Epidermal melanocyte (primary cell): ENCODE results near the gene LRG1.
"Not testable (repeated sequence)": the region's sequence is repeated elsewhere in the genome, so short reads cannot be mapped to it uniquely, and the experiment has no call there.

ENCODE experiments used
- DNase-seq: peaks from one replicate; pipeline ENCODE4 v3.0.0; 2011; ENCODE audit warnings: low spot score; ENCODE audit not compliant: insufficient read length

LRG1 gene

DNA sequence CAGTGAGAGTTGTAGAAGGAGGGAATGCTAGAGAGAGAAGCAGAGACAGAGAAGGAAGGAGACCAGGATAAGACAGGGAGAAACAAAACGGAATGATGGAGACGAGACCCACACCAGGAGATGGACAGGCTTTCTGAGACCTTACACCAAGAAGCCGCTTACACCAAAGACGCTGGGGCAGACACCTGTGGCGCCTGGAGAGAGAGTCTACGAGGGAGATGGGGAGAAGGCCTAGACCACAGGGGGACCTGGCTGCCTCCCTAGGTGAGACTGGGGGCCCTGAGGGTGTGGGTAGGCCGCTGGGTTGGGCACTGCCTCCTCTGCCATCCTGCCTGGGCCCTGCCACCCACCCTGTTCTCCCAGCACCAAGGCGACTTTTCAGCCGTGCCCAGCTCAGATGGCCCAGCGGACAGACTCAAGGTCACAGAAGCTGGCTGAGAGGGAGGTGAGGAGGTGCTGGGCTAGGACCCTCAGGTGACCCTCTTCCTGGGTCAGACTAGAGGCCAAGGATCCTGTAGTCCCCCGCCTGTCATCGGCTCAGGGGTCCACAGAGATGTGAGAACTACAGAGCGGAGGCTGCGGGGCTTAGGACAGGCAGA lies 9.8 kb downstream of the LRG1 start:
- DNase-seq = no peak

DNA sequence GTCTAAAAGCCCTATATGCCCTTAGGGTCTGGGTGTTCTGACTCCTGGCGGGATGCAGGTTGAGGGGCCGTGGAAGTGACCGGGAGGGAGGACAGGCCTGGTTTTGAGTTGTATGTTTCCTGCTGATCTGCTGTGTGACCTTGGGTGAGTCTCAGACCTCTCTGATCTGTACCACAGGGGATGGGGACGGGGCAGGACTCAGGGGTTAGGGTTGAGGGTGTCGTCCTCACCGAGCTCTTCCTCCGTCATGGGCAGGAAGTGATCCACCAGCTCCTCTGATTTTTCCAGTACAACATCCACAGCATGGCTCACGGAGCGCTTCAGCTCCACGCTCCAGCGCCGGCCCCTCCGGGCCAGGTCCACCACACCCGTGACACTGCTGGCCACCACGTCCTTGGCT lies 11.0 kb downstream of the LRG1 start:
- no peak for DNase-seq

DNA sequence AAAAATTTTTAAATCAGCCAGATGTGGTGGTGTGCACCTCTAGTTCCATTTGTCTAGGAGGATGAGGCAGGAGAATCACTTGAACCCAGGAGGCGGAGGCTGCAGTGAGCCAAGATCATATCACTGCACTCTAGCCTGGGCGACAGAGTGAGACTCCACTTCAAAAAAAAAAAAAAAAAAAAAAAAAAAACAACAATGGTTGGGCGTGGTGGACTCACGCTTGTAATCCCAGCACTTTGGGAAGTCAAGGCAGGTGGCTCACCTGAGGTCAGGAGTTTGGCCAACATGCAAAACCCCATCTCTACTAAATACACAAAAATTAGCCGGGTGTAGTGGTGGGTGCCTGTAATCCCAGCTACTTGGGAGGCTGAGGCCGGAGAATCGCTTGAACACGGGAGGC lies 12.5 kb downstream of the LRG1 start:
- not testable (repeated sequence) for DNase-seq

GRCh38 chr19:4525563-4526002 lies 14.3 kb downstream of the LRG1 start:
- no peak for DNase-seq

DNA sequence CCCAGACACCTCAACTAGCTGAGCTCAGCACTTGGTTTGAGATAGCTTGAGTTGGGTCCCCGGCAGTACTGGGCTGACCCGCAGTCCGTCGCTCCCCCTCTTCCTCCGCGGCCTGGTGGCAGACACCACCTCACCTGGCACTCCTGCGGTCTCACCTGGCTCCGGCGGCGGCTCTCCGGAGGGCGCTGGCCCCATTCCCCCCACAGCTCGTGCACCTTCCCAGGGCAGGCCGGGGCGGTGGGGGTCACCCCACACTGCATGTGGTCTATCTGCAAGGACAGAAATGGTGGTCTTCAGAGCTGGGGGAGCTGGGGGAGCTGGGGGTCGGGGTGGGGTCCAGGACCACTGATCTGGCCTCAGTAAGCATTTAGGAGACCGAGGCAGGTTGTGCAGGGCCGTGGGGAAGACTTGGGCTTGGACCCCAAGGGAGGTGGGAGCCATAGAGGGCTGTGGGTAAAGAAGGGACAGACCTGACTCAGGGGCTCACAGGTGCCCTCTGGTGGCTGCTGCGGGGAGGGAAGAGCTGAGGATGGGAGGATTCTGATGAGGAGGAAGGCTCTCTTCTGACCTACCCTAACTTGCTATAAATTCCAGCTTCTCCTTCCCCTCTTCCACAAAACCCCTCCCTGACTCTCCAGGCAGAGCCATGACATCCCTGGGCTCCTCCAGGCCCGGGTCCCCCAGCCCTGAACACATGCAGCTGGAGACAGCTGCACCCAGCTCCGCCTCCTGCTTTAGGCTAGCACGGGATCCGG lies 14.9 kb downstream of the LRG1 start:
- peak; percentile 78 for DNase-seq

- DNase-seq = no peak
Measured at GRCh38 chr19:4523306-4524110, 16.3 kb downstream of the LRG1 start.

DNA sequence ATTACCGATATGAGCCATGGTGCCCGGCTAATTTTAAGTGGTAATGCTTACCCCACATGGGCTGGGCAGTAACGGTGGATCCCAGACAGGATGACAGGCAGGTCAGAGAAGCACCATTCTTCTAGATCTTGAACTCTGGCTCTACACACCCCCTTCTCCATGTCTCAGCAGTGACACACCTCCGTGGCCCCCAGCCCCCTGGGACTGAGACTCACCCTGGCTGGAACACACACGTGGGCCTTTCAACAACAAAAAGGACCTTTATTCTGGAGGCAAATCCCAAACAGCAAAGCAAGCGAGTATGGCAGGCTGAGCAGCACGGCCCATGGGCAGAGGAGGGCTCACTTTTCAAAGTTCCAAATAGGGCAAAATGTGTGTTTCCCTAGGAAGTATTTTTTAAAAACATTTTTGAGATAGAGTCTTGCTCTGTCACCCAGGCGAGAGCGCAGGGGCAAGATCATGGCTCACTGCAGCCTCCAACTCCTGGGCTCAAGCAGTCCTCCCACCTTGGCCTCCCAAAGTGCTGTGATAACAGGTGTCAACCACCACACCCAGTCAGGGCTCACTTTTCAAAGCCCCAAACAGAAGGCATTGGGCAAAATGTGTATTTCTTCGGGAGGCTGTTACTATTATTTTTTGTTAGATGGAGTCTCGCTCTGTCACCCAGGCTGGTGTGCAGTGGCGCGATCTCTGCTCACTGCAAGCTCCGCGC lies 17.4 kb downstream of the LRG1 start:
- DNase-seq = no peak

- DNase-seq = no peak
Measured at GRCh38 chr19:4521888-4522242, 18.0 kb downstream of the LRG1 start.

DNA sequence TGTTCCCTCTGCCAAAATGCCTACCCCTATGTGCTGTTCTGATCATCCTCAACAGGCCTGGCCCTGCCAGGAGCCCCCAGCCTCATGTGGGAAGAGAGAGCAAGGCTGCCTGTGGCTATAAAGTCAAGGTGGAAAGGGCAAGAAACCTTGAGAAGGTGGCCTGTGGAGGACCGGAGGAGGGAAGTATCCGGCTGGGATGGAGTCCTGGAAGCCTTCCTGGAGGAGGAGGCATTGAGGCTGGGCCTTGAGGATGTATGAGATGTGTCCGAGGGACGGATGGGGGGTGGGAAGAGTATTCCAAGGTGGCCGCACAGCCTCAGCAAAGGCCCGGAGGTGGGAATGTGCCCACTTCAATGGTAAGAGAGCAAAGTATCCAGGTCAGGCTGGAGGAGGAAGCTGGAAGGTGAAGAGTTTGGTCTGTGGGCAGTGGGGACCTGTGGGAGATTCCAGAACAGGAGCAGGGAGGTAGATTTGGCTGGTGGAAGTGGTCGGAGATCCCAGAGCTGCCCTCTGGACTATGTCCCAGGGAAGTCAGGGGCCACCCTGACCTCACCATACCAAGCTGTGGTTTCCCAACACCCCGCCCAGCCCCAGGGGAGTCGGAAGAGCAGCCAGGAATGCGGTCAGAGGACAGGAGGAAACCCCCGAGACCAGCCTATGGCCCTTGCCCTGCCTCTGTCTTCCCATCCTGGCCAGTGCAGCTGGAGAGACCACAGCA lies 18.5 kb downstream of the LRG1 start:
- no peak for DNase-seq

DNA sequence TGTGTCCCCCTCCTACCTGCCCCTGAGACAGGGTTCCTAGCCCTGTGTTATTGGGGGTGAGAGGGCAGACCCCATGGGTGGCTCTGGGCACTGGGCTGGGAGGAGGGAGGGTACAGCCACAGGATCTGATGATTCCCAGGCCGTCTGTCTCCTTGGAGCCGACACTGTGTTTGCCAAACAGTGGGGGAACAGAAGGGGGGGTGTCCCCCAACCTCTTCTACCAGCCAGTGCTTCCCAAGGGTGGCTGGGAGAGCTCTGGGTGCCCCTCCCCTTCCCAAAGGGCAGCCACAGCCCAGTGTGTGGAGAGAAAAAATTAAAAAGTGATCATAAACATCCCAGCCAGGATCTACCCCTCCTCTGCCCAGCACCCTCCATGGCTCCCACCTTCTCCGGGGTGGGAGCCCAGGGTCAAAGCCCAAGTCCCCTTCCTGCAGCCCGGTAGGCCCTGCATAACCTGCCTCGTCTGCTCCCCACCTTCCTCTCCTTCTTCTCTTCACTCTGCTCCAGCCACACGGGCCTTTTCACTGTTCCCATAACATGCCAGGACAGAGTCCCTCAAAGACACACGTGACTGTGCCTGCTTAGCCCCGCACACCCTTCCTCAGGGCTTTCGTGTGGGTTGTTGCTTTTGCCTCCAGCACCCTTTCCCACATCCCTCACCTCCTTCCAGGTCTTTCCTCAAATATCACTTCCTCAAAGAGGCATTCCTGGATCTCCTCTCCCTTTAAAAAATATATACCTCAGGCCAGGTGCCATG lies 20.1 kb downstream of the LRG1 start:
- DNase-seq = no peak

- DNase-seq = no peak
Measured at GRCh38 chr19:4519172-4519496, 20.7 kb downstream of the LRG1 start.

DNA sequence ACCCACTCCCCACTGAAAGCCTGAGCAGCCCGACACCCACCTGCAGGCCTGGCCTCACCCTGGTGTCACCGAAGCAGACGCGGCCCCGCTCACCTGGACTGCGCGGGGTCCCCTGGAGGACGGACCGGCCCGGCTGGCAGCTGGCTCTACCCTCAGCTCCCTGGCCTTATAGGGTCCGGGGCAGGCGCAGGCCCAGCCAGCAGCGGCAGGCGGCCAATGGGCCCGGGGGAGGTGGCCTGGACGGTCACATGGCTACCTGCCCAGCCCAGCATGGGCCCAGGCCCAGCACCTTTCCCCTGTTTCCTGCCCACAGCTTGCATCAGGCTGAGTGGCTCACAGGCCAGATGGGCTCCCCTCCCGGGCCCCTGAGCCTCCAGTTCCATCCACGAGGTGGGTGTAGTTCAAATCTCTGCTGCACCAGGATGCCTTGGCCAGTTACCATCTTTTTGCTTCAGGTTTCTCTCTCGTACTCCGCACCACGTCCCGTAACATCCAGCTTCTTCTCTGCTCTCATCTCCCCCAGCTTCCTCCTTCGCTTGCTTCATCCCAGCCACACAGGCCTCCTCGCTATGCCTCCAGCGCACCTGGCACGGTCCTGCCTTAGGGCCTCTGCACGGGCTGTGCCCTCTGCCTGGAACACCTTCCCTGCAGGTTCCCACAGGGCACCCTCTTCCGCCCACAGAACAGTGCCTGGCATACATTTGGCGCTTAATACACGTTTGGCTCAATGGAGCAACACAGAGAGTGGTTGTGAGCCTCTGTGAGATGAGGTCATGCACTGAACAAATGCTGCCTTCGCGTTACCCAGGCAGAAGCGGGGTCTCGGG lies 21.3 kb downstream of the LRG1 start, which contains the start of gene PLIN4:
PLIN4 (minus strand) TSS at position 142 of the 827 bp plus-strand sequence. CDS start 214 bp downstream, outside the sequence.
- no peak for DNase-seq

- no peak for DNase-seq
Measured at GRCh38 chr19:4517451-4518057, 22.3 kb downstream of the LRG1 start.

GRCh38 chr19:4516939-4517300 lies 22.9 kb downstream of the LRG1 start:
- DNase-seq = no peak

GRCh38 chr19:4516199-4516938 lies 23.5 kb downstream of the LRG1 start:
- no peak for DNase-seq

- DNase-seq = no peak
Measured at GRCh38 chr19:4515732-4516131, 24.1 kb downstream of the LRG1 start.

GRCh38 chr19:4513248-4513647 lies 26.6 kb downstream of the LRG1 start:
- DNase-seq = no peak

DNA sequence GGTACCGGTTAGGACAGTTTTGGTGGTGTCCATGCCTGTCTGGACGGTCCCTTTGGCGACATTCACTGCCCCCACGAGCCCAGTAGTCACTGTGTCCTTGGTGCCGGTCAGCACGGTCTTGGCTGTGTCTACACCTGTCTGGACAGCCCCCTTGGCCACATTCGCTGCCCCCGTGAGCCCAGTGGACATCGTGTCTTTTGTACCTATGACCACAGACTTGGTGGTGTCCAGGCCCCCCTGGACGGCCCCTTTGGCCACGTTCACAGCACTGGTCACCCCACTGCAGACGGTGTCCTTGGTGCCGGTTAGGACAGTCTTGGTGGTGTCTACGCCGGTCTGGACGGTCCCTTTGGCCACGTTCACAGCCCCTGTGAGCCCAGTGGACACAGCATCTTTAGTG lies 27.8 kb downstream of the LRG1 start:
- no peak for DNase-seq
